AG09319 (cell line): Measurements from ENCODE around the gene CST2.

ENCODE experiments used
- DNase-seq: peaks from one replicate; pipeline ENCODE4 v3.0.0-alpha.2; 2010; ENCODE audit warnings: low read depth; ENCODE audit errors: extremely low read depth
- CTCF ChIP-seq: IDR thresholded peaks from 2 replicates; pipeline ENCODE4 v1.5.1; 2011; ENCODE audit warnings: low read depth, mild to moderate bottlenecking, inconsistent platforms, low read length, moderate library complexity

The CST2 gene

GRCh38 chr20:23826541-23827021, at the start of gene CST2:
Gene CST2 (minus strand): TSS chr20:23826729. CDS start chr20:23826660, 69 bp downstream.
- DNase-seq = no peak
- no peak for TF ChIP-seq CTCF

GRCh38 chr20:23875606-23876237, 49.2 kb upstream of the CST2 start:
- TF ChIP-seq CTCF = no peak
- DNase-seq = no peak

GRCh38 chr20:23874747-23875146, 48.2 kb upstream of the CST2 start:
- no peak for TF ChIP-seq CTCF
- DNase-seq = no peak

GRCh38 chr20:23873370-23874015, 47.0 kb upstream of the CST2 start:
- no peak for DNase-seq
- TF ChIP-seq CTCF = no peak

GRCh38 chr20:23872065-23872464, 45.5 kb upstream of the CST2 start:
- TF ChIP-seq CTCF = no peak
- DNase-seq = no peak

GRCh38 chr20:23870461-23870860, 43.9 kb upstream of the CST2 start:
- no peak for TF ChIP-seq CTCF
- DNase-seq = no peak

- no peak for DNase-seq
- no peak for TF ChIP-seq CTCF
These were observed 43.0 kb upstream of the CST2 start for GRCh38 chr20:23869520-23869919.
